B cell (primary cell): ENCODE results near the gene CPED1.

Source experiments
- CTCF ChIP-seq: fragments of 200-600 bp; IDR thresholded peaks from one replicate; pipeline ENCODE4 v1.8.0; 2022; ENCODE audit warnings: antibody characterized with exemption, mild to moderate bottlenecking
- EZH2 ChIP-seq: IDR thresholded peaks from 2 replicates; pipeline ENCODE4 v1.6.1; 2012; ENCODE audit warnings: borderline replicate concordance, low read depth, mild to moderate bottlenecking, moderate library complexity, low read length; ENCODE audit not compliant: insufficient read depth, poor library complexity, severe bottlenecking

GRCh38 chr7:120979765-120980499 lies 8.6 kb upstream of the CPED1 start:
- TF ChIP-seq CTCF (no peak), EZH2 (no peak)
